IPS DF 4.7 (cell line): ENCODE data around the gene C4orf50.

Experiments
- DNase-seq: peaks from one replicate; pipeline ENCODE4 v3.0.0-alpha.2; 2013; ENCODE audit warnings: low spot score; ENCODE audit errors: extremely low read depth

C4orf50 gene

GRCh38 chr4:5945936-5946335 lies 72.3 kb downstream of the C4orf50 start:
- DNase-seq, result no peak

- DNase-seq, result no peak
Observed at GRCh38 chr4:5945171-5945570, 73.1 kb downstream of the C4orf50 start.

GRCh38 chr4:5943561-5943960 lies 74.7 kb downstream of the C4orf50 start:
- DNase-seq, result no peak

- no peak for DNase-seq
Observed at GRCh38 chr4:5942947-5943346, 75.3 kb downstream of the C4orf50 start.

GRCh38 chr4:5941601-5942000 lies 76.6 kb downstream of the C4orf50 start:
- no peak for DNase-seq

- no peak for DNase-seq
Observed at GRCh38 chr4:5940470-5941203, 77.6 kb downstream of the C4orf50 start.

- no peak for DNase-seq
Observed at GRCh38 chr4:5933996-5934831, 84.0 kb downstream of the C4orf50 start.

GRCh38 chr4:5933116-5933515 lies 85.1 kb downstream of the C4orf50 start:
- DNase-seq, result no peak

- DNase-seq, result no peak
Observed at GRCh38 chr4:5932035-5932568, 86.1 kb downstream of the C4orf50 start.

- DNase-seq, result no peak
Observed at GRCh38 chr4:5931526-5931925, 86.7 kb downstream of the C4orf50 start.

GRCh38 chr4:5930876-5931275 lies 87.4 kb downstream of the C4orf50 start:
- DNase-seq, result no peak

- no peak for DNase-seq
Observed at GRCh38 chr4:5930456-5930855, 87.8 kb downstream of the C4orf50 start.

- DNase-seq, result no peak
Observed at GRCh38 chr4:5928844-5929420, 89.3 kb downstream of the C4orf50 start.

GRCh38 chr4:5928274-5928673 lies 90.0 kb downstream of the C4orf50 start:
- DNase-seq, result no peak

- no peak for DNase-seq
Observed at GRCh38 chr4:5927747-5928146, 90.5 kb downstream of the C4orf50 start.

GRCh38 chr4:5927116-5927515 lies 91.1 kb downstream of the C4orf50 start:
- DNase-seq, result no peak

GRCh38 chr4:5926598-5926997 lies 91.6 kb downstream of the C4orf50 start:
- DNase-seq, result no peak

- no peak for DNase-seq
Observed at GRCh38 chr4:5925419-5926200, 92.6 kb downstream of the C4orf50 start.

GRCh38 chr4:5924461-5925125 lies 93.6 kb downstream of the C4orf50 start:
- DNase-seq, result no peak

- DNase-seq, result no peak
Observed at GRCh38 chr4:5923376-5923775, 94.9 kb downstream of the C4orf50 start.

GRCh38 chr4:5922556-5922955 lies 95.7 kb downstream of the C4orf50 start:
- no peak for DNase-seq
